HG03571 (cell line): ENCODE results near the gene MAPRE3.

ENCODE experiments used
- ATAC-seq: cut with Tn5 transposase; IDR thresholded peaks from one replicate; pipeline ENCODE4 v1.9.1; 2021; ENCODE audit not compliant: unreplicated experiment

MAPRE3 gene

GRCh38 chr2:26982102-26982742 lies 11.8 kb downstream of the MAPRE3 start:
- ATAC-seq = no peak

DNA sequence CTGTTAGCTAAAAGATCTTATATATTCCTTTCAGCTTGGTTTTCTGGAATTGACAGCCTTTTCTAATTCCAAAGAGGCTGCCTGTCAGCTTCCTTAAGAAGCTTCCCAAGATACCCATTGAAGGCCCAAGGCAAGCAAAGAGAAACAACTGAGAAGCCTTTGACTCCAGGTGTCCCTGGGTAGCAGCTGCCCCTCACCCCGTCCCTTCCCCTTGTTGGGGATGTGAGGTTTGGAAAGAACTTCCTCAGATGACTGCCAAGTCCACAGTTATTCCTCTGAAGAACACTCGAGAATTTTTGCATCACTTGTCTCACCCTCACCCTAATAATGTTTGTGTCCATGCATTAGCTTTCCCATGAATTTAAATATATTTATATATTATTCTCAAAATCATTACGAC lies 13.3 kb downstream of the MAPRE3 start:
- ATAC-seq = no peak

DNA sequence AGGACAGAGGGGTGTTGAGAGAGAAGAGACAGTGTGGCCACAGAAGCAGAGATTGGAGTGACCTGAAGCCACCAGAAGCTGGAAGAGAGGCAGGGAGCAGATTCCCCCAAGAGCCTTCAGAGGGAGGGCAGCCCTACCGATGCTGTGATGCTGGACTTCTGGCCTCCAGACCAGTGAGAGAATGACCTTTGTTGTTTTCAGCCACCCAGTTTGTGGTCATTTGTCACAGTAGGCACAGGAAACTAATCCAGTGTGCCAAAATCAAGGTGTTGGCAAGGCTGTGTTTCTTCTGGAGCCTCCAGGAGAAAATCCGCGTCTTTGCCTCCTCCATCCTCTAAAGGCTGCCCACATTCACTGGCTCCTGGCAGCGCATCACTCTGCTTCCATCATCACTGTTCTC lies 15.4 kb downstream of the MAPRE3 start:
- ATAC-seq = no peak

- ATAC-seq = no peak
These were observed 16.1 kb downstream of the MAPRE3 start for GRCh38 chr2:26986576-26986975.

- ATAC-seq = no peak
These were observed 17.8 kb downstream of the MAPRE3 start for GRCh38 chr2:26988058-26988860.

GRCh38 chr2:26989156-26989555 lies 18.7 kb downstream of the MAPRE3 start:
- no peak for ATAC-seq

DNA sequence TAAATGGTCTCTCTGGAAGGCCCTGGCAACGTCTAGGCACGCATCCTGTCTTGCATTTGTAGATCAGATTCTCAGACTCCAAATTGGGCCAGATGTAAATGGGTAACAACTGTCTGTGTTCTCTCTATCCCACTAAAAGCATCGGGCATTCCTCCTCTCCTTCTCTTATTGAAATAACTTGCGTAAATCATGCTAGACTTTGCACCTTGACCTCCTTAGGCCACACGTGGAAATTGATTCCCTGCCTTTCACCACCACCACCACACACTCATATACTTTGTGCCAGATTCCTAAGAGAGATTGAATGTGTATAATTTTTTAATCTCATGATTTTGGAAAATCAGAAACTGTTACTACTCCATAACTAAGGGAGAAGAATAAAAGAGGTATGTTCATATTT lies 21.3 kb downstream of the MAPRE3 start:
- no peak for ATAC-seq

GRCh38 chr2:26993768-26994167 lies 23.3 kb downstream of the MAPRE3 start:
- ATAC-seq = no peak

GRCh38 chr2:26994983-26995382 lies 24.5 kb downstream of the MAPRE3 start:
- no peak for ATAC-seq

DNA sequence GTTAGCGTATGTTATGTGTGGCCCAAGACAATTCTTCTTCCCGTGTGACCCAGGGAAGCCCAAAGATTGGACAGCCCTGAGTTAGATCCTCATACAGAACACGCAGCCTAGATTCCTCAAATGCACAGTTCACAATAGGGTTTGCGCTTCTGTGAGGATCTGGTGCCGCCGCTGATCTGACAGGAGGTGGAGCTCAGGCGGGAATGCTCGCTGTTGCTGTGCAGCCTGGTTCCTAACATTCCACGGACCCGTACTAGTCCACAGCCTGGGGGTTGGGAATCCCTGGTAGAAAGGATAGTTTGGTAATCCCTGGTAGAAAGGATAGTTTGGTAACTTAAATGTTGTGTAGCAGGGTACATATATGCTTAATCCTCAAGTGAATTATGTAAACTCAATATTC lies 27.0 kb downstream of the MAPRE3 start:
- ATAC-seq = no peak

DNA sequence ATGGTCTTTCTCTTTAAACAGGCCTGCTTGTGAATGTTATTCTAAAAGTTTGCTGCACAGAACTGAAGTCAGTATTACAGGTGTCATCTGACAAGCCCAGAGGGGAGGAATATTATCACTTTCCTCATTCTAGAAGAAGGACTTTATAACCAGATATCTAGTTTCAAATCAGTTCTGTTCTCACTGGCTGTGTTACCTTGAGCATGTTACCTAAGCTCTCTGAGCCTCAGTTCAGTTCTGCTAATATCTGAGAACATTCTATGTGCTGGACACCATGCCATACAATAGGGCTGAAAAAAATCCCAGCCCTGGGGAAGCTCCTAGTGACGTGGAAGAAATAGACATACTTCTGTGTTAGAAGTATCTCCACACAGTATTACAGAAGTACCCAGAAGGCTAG lies 27.9 kb downstream of the MAPRE3 start:
- no peak for ATAC-seq

DNA sequence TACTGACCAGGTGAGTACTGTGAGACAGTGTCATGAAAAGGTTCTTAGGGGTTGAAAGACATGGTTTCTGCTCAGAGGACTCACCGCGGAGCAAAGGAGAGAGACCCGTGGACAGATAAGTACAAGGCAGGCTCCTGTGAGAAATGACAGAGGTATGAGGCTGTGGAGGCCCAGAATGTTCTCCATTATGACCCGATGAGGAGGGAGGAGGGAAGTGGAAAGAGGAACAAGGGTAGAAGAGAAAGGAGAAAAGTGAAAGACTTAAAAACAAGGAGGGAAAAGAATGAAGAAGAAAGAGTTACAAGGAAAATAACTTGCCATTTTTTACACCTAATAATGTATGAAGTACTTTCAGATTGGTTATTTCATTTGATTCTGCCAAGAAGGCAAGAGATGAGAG lies 29.8 kb downstream of the MAPRE3 start:
- no peak for ATAC-seq

DNA sequence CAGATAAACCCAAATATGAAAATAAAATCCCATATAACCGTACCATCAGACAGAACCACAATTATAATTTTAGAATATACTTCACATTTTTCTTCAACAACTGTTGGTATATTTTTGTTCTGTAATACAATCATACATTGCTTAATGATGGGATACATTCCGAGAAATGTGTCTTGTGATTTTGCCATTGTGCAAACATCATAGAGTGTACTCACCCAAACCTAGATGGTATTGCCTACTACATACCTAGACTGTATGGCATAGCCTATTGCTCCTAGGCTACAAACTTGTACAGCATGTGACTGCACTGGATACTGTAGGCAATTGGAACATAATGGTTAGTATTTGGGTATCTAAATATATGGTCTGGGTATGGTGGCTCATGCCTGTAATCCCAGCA lies 30.6 kb downstream of the MAPRE3 start:
- ATAC-seq = no peak

GRCh38 chr2:27001950-27002349 lies 31.5 kb downstream of the MAPRE3 start:
- ATAC-seq = no peak

DNA sequence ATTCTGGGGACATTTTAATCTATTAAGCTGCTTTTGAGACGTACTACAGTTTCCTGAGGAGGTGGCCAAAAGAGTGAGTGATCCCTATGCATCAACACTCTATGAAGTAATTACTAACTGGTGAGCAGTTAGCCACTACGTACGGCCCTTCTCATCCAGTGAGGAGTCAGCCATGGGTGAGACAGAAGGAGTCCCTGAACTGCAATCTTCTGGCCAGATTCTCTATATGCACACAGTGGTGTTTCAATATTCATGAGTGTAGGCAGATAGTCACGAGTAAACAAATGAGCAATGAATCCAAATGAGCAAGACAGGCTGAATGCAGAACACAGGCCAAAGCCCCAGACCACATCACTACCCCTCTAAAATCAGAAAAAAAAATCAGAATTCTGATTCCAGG lies 32.6 kb downstream of the MAPRE3 start:
- ATAC-seq = no peak

- no peak for ATAC-seq
These were observed 33.4 kb downstream of the MAPRE3 start for GRCh38 chr2:27003857-27004256.

DNA sequence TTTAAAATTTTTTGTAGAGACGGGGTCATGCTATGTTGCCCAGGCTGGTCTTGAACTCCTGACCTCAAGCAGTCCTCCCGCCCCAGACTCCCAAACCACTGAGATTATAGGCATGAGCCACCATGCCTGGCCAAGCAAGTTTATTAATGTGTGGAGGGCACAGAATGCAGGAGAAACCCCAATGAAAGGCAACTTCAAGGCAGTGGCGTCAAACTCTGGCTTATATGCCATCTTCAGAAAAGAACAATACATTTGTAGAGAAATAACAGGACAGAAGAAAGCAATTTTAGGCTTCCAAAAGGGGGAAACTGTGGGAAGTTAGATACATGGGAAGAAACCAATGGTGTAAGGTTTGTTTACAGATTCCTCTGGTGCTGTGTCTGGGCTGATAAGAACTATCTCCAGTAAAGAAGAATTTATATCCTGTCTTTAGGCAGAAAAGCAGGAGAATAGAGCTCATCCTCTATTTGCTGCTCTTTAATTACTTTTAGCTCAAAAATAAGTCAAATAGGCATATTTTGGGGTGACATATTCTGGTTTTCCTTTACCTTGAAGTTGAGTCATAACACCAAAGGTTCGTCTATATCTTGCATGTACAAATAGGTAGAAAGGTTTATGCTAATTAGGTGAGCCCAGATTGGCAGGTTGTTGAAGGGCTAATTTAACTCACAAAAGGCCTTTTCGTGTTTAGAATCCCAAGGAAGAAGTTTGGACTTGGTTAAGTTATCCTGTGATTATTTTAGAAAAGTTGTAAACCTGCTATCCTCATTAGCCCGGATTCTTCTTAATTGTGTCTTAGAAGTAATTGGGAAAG lies 36.4 kb downstream of the MAPRE3 start:
- no peak for ATAC-seq

- no peak for ATAC-seq
These were observed 37.3 kb downstream of the MAPRE3 start for GRCh38 chr2:27007416-27008374.

GRCh38 chr2:27008678-27009077 lies 38.2 kb downstream of the MAPRE3 start:
- ATAC-seq = no peak

- no peak for ATAC-seq
These were observed 38.6 kb downstream of the MAPRE3 start for GRCh38 chr2:27009083-27009482.

DNA sequence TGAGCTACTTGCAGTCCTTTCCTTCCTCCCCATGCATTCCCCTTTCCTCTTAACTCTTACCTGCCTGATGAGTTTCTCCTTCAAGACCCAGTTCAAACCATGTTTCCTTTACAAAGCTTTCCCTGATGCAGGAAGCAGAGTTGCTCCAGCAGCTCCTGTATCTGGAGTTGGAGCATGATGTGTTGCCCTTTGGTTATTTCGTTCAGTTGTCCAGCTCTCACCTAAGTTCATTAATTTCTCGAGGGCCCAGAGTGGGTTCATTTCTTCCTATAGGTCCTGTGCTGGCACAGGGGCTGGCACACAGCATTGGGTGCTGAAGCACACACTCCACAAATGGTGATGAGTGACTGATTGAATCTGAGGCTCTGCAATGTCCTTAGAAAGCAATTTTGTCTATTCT lies 39.3 kb downstream of the MAPRE3 start:
- no peak for ATAC-seq
